ENCODE measurements around the gene SCUBE1. TPM values are rescaled to one million over a fixed set of nuclear protein-coding genes. Genes with fewer than 3 reads are reported as not detected.
A peak's percentile ranks its signal among the peaks of the same experiment; 100 is the strongest.

SCUBE1 gene
- total and polyA plus RNA-seq, 8 donors, result 0.04 to 0.41 (median 0.12) TPM; not detected in 3

DNA sequence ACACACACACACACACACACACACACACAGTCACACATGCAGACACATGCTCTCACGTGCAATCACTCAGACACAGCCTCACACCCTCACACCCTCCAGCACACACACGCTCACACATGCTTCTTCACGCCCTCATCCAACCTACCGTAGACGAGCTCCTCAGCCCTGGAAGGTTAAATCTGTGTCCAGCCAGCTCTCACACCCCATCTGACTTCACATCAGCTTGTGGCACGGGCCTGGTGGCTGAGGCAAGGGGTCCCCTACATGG lies 1.3 kb upstream of the SCUBE1 start:
- intact Hi-C loops (cut with DNase I), result loop anchor here in 1 of 3 donors (10.0 kb wide), 1 partner anchor 70 kb away; no protein-coding TSS in a partner anchor
- no peaks in the 10 kb centered on the region for H3K9me3 ChIP-seq
- peaks cover 0 to 4% (median 0%) of the 10 kb centered on the region in 3 donors for H3K4me1 ChIP-seq
- WGBS, 2 donors, result 86% methylated on average over 6 of the region's 6 CpGs
- DNase-seq (no peak), FAIRE-seq (no peak), ATAC-seq (no peak)
- TF ChIP-seq, protein P1, sequence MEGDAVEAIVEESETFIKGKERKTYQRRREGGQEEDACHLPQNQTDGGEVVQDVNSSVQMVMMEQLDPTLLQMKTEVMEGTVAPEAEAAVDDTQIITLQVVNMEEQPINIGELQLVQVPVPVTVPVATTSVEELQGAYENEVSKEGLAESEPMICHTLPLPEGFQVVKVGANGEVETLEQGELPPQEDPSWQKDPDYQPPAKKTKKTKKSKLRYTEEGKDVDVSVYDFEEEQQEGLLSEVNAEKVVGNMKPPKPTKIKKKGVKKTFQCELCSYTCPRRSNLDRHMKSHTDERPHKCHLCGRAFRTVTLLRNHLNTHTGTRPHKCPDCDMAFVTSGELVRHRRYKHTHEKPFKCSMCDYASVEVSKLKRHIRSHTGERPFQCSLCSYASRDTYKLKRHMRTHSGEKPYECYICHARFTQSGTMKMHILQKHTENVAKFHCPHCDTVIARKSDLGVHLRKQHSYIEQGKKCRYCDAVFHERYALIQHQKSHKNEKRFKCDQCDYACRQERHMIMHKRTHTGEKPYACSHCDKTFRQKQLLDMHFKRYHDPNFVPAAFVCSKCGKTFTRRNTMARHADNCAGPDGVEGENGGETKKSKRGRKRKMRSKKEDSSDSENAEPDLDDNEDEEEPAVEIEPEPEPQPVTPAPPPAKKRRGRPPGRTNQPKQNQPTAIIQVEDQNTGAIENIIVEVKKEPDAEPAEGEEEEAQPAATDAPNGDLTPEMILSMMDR (IDR thresholded peaks at IDR 0.05), result no peak
- no peak overlapping the region for H3K27ac ChIP-seq
- no peak overlapping the region for H3K4me3 ChIP-seq
- peaks cover 0 to 7% (median 3%) of the 10 kb centered on the region in 4 donors for H3K27me3 ChIP-seq
- H3K36me3 ChIP-seq, result no peaks in the 10 kb centered on the region

DNA sequence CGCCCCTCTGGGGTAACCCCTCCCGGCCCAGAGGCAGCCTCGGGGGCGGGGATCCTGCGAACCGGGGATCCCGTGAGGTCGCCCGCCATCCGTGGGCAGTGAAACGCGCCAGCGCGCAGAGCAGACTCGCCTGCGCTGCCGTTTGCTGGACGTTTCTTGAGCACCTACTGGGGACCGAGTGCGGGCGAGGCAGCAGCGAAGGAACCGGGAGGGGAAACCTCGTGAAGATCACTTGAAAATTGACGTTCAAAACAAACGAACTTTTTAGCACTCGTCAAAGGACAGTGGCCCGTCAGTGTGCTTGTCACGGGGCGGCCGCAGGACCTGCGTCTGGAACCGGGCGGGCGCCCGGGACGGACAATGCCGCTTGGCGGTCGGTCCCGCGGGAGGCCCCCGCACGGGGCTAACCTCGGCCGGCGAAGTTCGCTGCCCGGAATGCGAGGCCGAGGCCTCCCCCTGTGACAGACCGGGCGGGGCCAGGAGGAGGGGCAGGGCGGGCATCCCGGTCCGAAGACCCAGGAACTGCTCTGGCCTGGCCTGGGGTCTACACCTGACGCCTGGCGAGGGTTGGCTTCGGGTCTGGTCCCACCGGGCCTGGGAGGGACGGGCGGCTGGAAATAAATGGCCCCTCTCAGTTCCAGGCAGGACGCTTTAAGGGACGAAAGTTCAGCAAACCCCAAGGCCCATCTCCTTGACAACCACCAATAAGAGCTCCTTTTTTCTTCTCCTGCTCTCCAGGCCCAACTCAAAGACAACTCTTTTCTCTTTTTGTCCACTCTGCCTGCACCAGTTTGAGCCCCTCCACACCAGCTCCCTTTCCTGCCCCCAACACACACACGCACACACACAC lies 723 bp upstream of the SCUBE1 start:
- DNase-seq (peak in 1 of 6 donors; percentile 67), ATAC-seq (peak in 1 of 4 donors; percentile 18), FAIRE-seq (no peak)
- Histone ChIP-seq H3K27me3 (peaks cover 0 to 7% (median 3%) of the 10 kb centered on the region in 4 donors), H3K36me3 (no peaks in the 10 kb centered on the region), H3K4me1 (peaks cover 0 to 4% (median 0%) of the 10 kb centered on the region in 3 donors), H3K9me3 (no peaks in the 10 kb centered on the region), H3K27ac (no peak overlapping the region), H3K4me3 (peak overlapping the region in 1 of 4 donors; percentile 27)
- 12 to 15% methylated on average over 63 to 65 of the region's 65 CpGs for WGBS, 2 donors
- intact Hi-C loops (cut with DNase I), result loop anchor here in 1 of 3 donors (10.0 kb wide), 1 partner anchor 69 kb away; no protein-coding TSS in a partner anchor
- TF ChIP-seq, protein P1 (IDR thresholded peaks at IDR 0.05), result no peak

DNA sequence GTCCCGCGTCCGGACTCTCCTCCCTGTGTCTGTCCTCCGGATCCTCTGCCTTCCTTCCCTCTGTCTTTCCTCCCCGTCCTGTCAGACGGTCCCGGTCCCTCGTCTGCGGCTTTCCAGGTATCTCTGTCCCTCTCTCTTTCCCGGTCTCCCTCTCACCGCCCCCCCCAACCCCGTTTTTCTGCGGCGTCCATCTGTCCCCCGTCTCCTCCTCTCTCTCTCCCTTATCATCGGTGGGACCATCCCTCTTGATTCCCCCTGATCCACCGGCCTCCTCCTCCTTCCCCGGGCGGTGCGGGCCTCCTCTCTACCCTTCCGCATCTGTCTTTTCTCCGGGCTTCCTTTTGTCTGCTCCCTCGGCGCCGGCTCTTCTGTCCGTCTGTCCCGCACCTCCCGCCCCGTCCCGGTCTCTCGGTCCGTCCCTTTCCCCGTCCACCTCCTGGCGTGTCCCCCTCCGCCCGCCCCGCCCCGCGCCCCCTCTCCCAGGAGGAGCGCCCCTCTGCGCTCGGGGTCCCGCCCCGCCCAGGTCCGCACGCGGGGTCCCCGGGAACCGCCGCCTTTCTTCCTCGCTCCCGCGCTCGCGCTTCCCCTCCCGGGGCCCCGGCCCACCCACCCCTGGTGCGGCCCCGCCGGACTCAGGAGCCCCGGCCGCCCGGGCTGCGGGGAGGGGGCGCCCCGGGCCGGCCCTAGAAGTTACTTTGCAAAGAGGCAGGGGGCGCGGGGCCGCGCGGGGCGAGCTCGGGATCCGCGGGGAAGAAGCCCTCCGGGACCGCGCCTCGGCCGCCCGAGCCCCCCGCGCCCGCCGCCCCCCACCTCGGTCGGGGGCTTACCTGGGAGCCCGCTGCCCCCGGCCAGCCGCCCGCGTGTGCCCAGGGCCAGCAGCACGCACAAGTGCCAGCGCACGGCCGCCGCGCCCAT lies 568 bp downstream of the SCUBE1 start:
- FAIRE-seq (no peak), ATAC-seq (no peak), DNase-seq (no peak)
- H3K27ac ChIP-seq, result no peak overlapping the region
- intact Hi-C loops (cut with DNase I), result loop anchor here in 1 of 3 donors (10.0 kb wide), 1 partner anchor 68 kb away; no protein-coding TSS in a partner anchor
- WGBS, 2 donors, result 3 to 4% methylated on average over 54 to 99 of the region's 99 CpGs
- peak overlapping the region in 1 of 4 donors; percentile 27 for H3K4me3 ChIP-seq
- peaks cover 0 to 4% (median 0%) of the 10 kb centered on the region in 3 donors for H3K4me1 ChIP-seq
- no peaks in the 10 kb centered on the region for H3K9me3 ChIP-seq
- TF ChIP-seq, protein P1 (IDR thresholded peaks at IDR 0.05), result no peak
- peaks cover 0 to 7% (median 3%) of the 10 kb centered on the region in 4 donors for H3K27me3 ChIP-seq
- H3K36me3 ChIP-seq, result no peaks in the 10 kb centered on the region

DNA sequence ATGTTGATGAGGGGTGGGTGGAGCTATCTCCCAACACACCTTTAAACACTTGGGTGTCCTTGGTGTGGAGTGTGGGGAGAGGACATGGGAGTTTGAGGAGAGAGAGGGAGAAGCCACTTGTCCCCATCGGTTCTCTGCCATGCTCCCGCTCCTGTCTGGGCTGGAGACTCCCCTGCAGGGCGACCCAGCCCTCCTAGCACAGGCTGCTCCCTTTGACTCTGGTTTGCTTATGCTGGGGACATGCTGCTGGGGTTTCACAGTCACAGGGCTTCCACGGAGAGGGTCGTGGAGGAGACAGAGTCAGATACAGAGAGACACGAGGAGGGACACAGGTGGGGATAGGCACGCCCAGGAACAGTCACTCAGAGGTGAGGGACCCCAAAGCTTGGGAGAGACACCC lies 1.6 kb downstream of the SCUBE1 start:
- intact Hi-C loops (cut with DNase I), result loop anchor here in 1 of 3 donors (10.0 kb wide), 1 partner anchor 67 kb away; no protein-coding TSS in a partner anchor
- no peak for FAIRE-seq
- peaks cover 0 to 4% (median 0%) of the 10 kb centered on the region in 3 donors for H3K4me1 ChIP-seq
- H3K36me3 ChIP-seq, result no peaks in the 10 kb centered on the region
- no peak overlapping the region for H3K4me3 ChIP-seq
- ATAC-seq, result no peak
- H3K27me3 ChIP-seq, result peaks cover 0 to 7% (median 3%) of the 10 kb centered on the region in 4 donors
- no peak for DNase-seq
- 37 to 43% methylated on average over 7 of the region's 7 CpGs for WGBS, 2 donors
- H3K9me3 ChIP-seq, result no peaks in the 10 kb centered on the region
- no peak overlapping the region for H3K27ac ChIP-seq
- TF ChIP-seq, protein P1 (IDR thresholded peaks at IDR 0.05), result no peak

Data from pancreas (tissue), 10 donors.